Activated gamma-delta T cell (primary cell): ENCODE results near the gene ADAMTSL2.

ENCODE experiments used
- DNase-seq: peaks from one replicate; lab custom pipeline; 2025; lab: John Stamatoyannopoulos, UW
- total RNA-seq, 2 donors: gene quantifications; one replicate each; lab custom pipeline; 2026; lab: John Stamatoyannopoulos, UW

Gene ADAMTSL2
- total RNA-seq, result 0.15 to 0.52 reads per million in 2 donors

DNA sequence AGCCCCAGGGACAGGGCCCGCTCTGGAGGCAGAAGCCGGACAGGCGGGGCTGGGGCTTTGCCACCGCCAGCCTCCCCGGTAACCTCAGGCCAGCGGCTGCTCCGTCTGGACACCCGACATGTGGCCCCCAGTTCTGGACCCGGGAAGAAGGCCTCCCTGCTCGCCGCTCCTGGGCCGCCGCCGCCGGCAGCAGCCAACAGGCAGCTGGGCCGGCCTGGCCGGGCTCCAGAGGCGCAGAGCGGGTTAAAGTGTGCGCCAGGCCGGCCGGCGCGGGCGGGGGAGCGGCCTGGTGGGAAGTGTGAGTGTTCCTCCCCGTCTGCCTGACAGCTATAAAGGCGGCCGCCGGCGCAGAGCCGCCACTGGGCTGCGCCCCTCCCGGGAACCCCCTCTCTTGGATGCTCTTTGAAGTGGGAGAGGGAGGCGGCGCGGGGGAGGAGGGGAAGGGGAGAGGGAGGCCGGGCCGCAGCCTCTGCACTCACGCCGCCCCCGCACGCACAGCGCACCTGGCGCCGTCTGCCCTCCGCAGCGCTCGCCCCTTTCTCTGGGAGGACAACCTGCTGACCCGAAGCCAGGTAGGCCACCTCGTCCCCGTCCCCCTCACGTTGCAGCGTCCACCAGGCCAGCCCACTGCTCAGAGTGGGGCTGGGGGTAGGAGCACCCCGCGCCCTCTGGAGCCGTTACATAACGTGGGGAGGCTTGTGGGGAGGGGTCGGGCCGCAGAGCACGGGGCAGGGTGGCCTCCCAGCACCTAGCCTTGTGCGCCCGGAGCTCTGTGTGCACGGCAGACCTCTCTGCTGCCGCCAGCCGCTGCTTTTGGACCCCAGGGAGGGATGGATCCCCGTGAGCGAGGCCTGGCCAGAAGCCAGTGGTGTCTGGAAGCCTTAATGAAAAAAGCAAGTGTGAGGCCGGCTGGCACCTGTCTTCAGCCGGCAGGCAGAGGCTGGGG is at the start of gene ADAMTSL2:
Gene ADAMTSL2, plus strand, starts transcription at position 359 of the 946 bp plus-strand sequence. CDS start 2,009 bp downstream, outside the sequence.
- no peak for DNase-seq

DNA sequence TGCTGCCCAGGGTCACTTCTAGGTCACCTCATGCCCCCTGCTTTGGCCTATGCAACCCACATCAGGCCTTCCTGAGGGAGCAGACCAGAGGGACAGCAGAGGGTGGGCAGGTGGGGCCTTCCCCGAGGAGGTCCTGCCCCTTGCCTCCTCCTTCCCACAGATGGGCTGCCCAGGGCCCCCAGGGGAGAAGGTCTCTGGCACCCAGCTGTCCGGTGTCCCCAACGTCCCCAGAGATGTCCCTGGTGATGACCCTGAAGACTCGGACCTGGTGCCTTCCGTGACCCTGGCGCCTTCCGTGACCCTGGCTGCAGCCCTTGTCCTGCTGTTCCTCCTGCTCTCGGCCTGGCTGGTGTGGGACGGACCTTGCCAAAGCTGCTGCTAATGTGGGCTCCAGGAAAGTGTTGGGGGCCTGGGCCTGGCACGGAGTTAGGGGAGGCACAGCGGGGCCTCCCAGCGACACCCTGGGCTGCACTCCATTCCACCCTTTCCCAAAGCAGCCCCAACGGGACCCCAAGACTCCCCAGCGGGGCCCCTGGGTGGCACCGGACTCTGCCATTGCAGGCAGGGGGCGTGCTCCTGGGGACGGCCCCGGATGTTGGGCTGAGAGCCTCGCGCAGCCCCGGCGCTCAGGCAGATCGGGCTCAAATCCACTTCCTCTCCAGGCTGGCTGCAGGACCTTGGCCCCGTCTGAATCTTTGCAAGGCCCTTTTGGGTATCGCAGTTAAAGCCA is 48.8 kb upstream of the ADAMTSL2 start:
- no peak for DNase-seq

DNA sequence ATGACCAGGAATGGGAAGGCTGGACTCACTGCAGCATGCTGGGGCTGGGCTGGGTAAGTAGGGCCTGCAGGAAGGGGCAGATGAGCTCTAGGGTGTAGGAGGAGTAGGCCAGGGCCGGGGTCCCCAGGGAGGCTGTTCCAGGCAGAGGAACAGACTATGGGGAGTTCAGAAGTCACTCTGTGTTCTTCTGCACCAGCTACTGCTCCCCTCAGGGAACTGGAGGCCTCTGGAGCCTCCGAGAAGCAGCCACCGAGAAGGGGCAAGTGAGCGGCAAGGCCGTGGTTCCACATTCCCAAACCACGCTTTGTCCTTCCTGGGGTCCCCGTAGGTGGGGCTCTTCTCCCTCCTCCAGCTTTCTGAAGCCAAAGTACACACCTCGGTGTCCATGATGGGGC is 47.2 kb upstream of the ADAMTSL2 start:
- no peak for DNase-seq

DNA sequence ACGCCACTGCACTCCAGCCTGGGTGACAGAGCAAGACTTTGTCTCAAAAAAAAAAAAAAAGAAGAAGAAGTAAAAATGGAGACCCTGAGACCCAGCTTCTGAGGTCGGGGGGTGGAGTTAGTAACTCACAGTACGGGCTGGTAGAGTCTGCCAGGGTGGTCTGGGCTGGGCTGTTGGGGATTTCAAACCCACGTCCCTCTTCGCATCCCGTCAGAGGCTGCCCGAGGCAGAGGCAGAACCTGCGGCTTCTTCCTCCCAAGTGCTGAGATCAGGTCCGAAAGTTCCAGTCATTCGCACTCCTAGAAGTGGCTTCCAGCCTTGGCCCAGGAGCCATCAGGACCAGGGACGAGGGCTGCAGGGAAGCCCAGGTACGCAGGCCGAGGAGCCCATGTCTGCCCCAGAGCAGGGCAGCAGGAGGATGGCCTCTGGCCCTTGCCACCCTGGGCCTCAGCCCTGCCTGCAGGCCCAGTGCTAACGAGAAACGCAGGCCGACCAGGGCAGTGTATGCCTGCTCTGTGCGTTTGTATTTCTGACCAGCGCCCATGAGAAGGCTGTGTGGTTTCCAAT is 45.7 kb upstream of the ADAMTSL2 start:
- no peak for DNase-seq

DNA sequence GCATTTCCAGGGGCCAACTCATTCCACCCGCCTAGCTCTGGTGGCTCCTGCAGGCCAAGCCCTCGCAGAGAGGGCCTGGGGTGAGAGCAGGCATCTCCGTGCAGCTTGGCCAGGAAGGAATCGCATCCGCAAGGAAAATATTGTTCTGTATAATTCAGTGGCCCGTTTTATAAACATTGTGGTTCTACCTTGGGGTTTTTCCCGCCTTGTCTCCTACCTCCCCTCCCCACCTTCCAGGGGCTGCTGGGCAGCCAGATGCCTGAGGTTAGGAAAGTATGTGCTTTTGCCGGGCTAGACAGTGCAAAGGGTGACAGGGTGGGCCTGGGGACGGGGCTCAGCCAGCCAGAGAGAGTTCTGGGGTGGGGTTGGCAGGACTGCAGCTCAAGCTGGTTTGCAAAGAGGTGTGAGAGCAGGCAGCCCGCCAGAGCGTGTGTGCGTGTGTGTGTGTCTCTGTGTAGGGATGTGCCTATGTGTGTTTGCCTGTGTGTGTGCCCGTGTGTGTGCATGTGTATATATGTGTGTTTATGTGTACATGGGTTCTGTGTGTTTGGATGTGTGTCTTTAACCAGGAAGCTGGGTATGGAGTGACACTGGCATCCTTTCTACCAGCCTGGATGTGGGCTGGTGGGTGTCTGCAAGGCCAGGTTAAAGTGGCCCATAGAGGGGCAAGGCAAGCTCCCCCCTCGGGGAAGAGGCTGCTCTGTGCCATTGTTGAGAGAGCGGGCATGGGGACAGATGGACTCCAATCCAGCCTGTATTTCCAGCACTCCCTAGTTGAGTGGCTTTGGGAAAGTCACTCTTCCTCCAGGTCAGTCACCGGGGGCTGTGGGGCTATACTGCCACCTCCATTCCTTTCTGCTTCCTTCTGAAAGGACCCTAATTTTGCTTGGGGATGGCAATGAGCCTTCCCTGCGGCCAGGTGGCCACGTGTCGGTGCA is 45.0 kb upstream of the ADAMTSL2 start:
- DNase-seq, result no peak

DNA sequence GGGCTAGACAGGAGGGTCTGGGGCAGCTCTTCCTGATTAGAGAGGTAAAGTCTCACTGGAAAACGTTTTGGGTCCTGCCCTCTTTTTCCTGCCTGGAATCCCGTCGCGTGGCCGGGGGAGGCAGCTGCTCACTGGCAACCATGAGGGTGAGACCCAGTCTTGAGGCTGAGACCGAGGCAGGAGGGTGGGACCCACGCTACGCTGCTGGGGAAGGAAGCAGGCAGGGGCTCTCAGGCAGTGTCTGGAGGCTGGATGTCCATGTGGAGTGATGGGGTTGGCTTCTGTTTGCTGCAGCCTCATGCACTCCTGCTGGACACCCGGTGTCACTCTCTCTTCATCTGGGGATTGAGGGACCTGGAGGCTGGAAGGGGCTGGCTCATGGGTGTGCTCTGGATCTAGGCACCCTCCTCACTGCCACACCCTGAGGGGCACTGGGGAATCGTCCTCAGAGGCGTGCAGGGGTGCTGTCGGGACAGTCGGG is 44.3 kb upstream of the ADAMTSL2 start:
- no peak for DNase-seq

DNA sequence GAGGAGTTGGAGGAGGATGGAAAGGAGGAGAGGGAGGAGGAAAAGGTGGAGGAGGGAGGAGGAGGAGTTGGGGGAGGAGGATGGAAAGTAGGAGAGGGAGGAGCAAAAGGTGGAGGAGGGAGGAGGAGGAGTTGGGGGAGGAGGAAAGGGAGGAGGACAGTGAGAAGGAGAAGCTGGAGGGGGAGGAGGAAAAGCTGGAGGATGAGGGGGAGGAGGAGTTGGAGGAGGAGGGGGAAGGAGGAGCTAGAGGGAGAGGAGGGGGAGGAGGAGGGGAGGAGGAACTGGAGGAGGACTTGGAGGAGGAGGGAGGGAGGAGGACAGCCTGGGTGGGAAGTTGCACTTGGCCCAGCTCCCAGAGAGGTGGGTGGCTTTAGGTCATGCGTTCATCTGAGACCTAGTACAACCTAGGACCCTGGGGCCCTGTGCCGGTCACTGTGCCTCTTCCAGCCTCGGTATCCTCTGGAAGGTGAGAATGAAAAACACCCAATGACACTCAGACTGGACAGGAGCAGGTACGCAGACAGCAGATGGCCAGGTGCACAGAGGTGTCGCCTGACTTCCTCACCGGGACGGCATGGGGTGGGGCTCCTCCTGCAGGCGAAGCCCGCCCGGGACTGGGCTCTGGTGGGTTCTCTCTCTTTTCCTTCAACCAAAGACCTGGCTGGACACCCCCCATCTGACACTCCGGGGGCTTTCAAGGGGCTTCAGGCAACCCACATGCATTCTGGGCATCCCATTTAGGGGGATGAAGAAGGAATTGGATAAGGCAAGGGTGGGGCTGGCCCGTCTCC is 43.4 kb upstream of the ADAMTSL2 start:
- no peak for DNase-seq

DNA sequence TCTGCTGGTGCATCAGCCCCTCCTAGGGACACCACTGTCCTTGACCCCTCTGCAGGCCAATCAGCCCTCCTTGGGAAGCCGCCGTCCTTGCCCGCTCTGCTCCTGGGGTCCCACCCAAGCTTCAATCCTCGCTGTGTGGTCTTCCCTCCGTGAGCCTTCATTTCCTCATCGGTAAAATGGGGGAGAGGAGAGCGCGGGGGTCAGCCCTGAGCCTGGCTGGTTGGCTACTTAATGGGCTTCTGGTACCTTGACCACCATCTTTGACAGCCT is 42.9 kb upstream of the ADAMTSL2 start:
- DNase-seq, result no peak

DNA sequence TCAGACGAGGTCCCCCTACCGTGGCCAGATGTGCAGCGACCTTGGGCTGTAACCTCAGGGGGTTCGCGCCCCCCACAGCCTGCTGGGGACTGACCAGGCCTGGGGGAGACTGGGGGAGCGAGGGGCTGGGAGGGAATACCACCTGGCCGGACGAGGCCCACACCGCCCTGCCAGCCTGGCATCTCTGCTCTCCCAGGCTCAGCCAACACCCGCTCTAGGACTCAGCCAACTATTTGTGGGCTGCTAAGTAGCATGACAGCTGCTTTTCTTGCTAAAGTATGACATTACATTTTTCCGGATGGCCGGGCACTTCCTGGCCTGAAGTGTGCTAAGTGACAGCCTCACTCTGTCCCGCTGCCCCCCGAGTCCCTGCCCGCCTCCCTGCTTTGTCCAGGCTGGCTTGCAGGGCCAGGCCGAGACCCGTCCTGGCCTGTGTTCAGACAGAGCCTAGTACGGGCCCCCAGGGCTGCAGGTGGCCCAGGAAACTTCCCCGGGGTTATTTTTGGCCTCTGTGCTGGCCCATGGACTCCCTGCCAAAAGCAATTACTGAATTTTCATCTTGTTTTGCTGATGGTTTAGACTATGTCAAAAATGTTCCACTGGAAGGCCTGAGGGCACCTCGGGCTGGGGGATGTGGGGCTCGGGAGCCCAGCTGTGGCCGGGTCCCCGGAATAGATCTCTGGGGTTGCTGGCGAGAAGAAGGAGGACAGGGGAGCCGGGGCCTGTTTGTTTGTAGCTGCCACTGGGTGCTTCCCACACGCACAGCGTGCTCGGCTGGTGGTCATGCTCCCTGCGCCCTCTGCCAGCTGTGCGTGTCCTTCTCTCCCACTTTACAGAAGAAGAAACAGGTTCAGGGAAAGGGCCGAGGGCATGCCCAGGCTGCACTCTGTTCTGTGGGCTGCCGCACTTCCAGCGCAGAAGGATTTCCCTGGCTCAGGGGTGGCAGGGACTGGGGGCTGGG is 42.2 kb upstream of the ADAMTSL2 start:
- DNase-seq, result no peak

DNA sequence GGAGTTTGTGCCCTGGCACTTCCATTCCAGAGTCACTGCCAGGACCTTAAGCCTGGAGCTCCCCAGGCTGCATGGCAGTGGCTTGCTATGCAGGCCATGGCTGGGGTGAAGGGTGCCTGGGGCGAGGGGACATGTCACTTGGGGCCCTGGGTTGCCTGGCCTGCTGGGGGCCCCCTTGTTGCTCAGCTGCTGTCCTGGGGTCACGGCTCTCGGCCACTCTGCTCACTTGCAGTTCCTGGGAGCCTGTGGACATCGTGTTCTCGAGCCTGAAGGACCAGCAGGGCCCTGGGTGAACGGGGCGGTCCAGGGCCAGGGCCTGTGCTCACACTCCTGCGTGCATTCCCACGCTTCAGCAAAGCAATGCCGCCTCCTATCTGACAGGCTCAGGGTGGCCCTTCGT is 41.1 kb upstream of the ADAMTSL2 start:
- DNase-seq, result no peak

DNA sequence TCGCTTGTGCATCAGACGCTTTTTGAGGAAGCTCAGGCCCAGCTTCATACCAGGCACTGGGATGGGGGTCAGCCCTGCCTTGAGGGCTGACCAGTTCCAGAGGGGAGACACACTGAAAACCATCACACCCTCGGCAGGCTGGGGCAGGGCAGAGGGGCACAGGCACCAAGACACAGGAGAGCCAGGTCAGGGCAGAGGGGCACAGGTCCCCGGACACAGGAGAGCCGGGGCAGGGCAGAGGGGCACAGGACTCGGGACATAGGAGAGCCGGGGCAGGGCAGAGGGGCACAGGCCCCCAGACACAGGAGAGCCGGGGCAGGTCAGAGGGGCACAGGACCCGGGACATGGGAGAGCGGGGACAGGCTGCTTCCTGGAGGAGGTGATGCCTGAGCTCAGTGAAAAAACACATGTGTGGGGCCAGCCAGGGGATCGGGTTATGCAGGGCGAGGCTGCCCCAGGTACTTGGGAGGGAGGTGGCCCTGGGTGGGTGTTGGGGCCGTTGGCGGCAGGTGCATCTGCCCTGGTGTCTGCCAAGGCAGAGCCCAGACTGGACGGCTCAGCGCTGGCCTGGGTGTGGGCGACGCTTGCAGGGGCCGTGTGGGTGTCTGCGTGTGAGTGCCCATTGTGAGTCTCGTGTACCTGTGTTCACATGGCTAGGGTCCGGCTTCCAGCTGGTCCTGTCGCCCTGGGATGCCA is 40.5 kb upstream of the ADAMTSL2 start:
- DNase-seq, result no peak

DNA sequence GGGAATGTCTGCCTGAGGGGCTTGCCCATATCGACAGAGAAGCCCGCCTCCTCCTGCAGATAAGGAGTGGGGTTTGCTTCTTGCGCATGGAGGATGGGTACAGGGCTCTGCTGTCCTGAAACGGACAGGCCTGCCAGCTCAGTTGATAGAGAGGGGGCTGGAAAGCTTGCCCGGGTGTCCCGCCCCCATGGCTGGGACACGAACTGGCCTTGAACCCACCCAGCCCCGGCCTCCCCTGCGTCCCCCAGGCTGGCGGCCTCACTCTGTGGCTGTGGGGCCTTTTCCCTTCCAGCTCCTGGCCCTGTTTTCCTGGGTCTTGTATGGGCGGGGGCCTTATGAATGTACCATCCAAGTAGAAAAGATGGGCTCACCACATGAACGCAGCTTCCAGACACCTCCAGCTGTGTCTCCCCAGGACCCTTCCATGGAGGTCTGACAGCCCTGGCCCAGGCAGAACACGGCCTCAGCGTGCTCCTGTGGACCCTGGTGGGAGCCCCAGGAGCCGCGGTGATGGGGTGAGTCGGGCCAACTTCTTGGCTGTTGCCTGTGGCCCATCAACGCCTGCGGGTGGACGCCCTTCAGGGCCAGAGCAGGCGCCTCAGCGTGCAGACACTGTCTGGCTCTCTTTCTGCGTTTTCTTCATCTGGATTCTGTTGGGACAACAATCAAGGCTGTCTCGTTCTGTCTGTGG is 39.7 kb upstream of the ADAMTSL2 start:
- DNase-seq, result no peak

DNA sequence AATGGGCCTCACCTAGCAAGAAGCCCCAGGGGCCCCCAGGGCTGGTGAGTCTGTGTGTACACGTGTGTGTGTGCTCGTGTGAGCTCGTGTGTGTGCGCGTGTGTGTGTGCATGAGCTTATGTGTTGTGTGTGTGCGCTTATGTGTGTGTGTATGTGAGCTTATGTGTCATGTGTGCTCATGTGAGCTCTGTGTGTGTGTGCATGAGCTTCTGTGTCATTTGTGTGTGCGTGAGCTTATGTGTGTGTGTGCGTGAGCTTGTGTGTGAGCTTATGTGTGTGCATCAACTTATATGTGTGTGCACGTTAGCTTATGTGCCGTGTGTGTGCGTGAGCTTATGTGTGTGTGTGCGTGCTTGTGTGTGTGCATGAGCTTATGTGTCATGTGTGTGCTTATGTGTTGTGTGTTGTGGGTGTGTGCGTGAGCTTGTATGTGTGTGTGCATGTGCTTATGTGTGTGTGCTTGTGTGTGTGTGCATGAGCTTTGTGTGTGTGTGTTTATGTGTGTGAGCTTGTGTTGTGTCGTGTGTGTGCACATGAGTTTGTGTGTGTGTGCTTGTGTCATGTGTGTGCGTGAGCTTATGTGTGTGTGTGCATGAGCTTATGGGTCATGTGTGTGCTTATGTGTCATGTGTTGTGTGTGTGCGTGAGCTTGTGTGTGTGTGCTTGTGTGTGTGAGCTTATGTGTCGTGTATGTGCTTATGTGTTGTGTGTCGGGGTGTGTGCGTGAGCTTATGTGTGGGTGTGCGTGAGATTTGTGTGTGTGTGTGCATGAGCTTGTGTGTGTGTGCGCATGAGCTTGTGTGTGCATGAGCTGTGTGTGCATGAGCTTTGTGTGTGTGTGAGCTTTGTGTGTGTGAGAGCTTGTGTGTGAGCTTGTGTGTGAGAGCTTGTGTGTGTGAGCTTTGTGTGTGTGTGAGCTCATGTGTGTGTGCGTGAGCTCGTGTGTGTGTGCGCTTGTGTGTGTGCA is 38.9 kb upstream of the ADAMTSL2 start:
- no peak for DNase-seq

DNA sequence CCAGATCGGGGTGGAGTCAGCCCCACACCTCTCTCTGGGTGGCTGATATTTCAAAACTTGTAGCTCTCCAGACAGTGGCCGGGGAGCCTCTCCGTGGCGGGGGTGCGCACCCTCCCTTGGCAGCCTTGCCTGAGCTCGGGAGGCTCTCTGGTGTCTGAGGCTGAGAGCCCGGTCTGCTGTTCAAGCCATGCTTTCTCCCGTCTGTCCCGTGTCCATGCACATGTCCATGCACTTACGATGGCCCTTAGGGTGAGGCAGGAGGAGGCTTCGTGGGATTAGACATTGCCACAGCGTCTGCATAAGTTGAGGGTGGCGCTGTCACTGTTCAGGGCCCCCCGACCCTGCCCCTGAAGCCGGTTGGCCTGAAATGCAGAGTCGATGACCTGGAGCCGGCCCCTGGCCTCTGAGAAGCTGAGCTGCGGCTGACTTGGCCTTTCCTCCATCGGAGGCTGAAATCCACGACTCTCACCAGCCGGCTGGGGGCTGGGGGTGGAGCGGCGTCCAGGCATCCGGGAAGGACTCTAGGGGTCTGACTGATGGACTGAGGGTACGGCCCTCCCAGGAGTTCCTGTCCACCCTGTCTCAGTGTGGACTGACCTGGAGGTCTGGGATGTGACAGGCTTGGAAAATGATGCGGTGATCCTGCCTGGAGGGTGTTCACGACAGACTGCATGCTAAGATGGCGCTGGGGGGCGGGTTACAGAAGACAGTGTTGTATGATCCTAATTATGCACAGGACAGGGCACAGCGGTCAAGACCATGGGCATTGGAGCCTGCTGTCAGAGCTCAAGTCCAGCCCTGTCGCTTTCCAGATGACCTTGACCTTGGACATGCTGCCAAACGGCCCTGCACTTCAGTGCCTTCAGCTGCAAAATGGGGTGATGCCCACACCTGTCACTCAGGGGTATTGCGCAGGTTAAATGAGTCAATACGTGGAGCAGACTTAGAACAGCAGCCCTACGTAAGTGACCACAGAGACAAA is 37.4 kb upstream of the ADAMTSL2 start:
- no peak for DNase-seq

DNA sequence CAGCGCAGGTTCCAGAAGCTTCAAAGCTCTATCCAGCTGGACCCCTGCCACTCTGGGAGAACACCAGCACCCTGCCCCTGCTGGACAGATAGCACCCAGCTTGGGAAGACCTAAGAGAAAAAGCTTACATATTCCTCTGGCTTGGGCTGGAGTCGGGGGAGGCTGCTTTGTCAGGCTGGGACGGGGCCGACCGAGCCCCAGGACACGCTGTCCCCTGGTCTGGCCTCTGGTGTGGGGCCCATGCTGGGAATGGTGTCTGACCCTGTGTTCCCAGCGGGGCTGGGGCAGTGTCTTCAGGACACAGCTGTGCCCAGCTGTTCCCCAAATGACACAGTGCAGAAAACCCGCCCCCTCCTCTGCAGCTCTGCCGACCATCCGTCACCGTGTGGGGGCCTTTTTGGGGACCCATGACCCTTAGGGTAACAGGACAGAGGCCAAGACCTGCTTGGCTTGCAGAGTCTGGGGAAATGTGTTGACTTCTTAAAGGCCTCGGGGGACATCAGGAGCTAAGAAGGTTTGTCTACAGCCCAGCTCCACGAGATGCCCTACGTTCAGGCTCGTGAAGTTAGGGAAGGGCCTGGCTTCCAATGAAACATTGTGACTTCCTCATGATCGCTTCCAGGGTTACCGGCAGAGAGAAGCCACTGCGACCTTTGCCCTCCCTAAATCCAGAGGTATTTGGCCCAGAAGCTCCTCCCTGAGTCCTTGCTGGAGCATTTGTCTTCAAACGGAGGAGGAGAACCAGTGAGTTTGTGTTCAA is 35.2 kb upstream of the ADAMTSL2 start:
- no peak for DNase-seq
